Smooth muscle cell of bladder (primary cell): ENCODE data around the gene THAP11. TPM values are rescaled to one million over a fixed set of nuclear protein-coding genes. Genes with fewer than 3 reads are reported as not detected.

ENCODE experiments used
- total RNA-seq: library from RNA; depleted of rRNA; stranded (reverse); fragments of >200 nt; gene quantifications from 2 replicates; pipeline ENCODE4 v1.2.3, GENCODE V29; 2014

Gene THAP11
- 22.3 and 31.9 TPM in 2 replicates for total RNA-seq

GRCh38 chr16:67841816-67842508, at the start of gene THAP11:
Gene THAP11 (plus strand): TSS chr16:67842320. CDS start chr16:67842555, 235 bp downstream.

GRCh38 chr16:67806428-67807147, 35.5 kb upstream of the THAP11 start, which contains the start of the genes RANBP10 and TSNAXIP1:
Gene RANBP10 (minus strand): TSS chr16:67806560. CDS start chr16:67806536, 24 bp downstream.
Gene TSNAXIP1 (plus strand): TSS chr16:67806889. CDS start chr16:67807150, 261 bp downstream.

GRCh38 chr16:67846320-67847063, 4.4 kb downstream of the THAP11 start, which contains the start of gene NUTF2:
Gene NUTF2 (plus strand): TSS chr16:67846933. CDS start chr16:67865131, 18,198 bp downstream.

GRCh38 chr16:67847064-67847861, 5.1 kb downstream of the THAP11 start, which contains the start of gene CENPT:
Gene CENPT (minus strand): TSS chr16:67847693. CDS start chr16:67833859, 13,834 bp downstream.

GRCh38 chr16:67872631-67873434, 30.7 kb downstream of the THAP11 start, which contains the start of gene EDC4:
Gene EDC4 (plus strand): TSS chr16:67873052. CDS start chr16:67873262, 210 bp downstream.

GRCh38 chr16:67884684-67885083, 42.6 kb downstream of the THAP11 start, which contains the start of gene NRN1L:
Gene NRN1L (plus strand): TSS chr16:67884885. CDS start chr16:67884904, 19 bp downstream.

GRCh38 chr16:67892899-67893742, 51.0 kb downstream of the THAP11 start, which contains the start of gene PSKH1:
Gene PSKH1 (plus strand): TSS chr16:67893254. CDS start chr16:67908750, 15,496 bp downstream.

Other genes with a start within 250 kb of the THAP11 start
- 0.14 and 0.28 TPM in 2 replicates for gene CARMIL2, start 197.2 kb upstream of the THAP11 start, total RNA-seq
- 8.2 and 9.5 TPM in 2 replicates for gene ACD, start 182.1 kb upstream of the THAP11 start, total RNA-seq
- 0.43 and 0.65 TPM in 2 replicates for gene PARD6A, start 181.4 kb upstream of the THAP11 start, total RNA-seq
- 15.5 and 16.6 TPM in 2 replicates for gene ENKD1, start 175.6 kb upstream of the THAP11 start, total RNA-seq
- 5.7 and 6.0 TPM in 2 replicates for gene C16orf86, start 175.5 kb upstream of the THAP11 start, total RNA-seq
- 9.1 and 13.9 TPM in 2 replicates for gene GFOD2, start 123.0 kb upstream of the THAP11 start, total RNA-seq
- gene RANBP10, start 35.8 kb upstream of the THAP11 start, total RNA-seq: 3.1 and 4.3 TPM in 2 replicates
- gene TSNAXIP1, start 35.4 kb upstream of the THAP11 start, total RNA-seq: 0.57 and 1.2 TPM in 2 replicates
- gene NUTF2, start 4.6 kb downstream of the THAP11 start, total RNA-seq: 94.4 and 101 TPM in 2 replicates
- 13.5 and 15.4 TPM in 2 replicates for gene CENPT, start 5.4 kb downstream of the THAP11 start, total RNA-seq
- gene EDC4, start 30.7 kb downstream of the THAP11 start, total RNA-seq: 39.3 and 43.6 TPM in 2 replicates
- gene NRN1L, start 42.6 kb downstream of the THAP11 start, total RNA-seq: 0.14 TPM in 1 of 2 replicates, not detected in the other
- 8.7 and 14.7 TPM in 2 replicates for gene PSKH1, start 50.9 kb downstream of the THAP11 start, total RNA-seq
- gene CTRL, start 89.5 kb downstream of the THAP11 start, total RNA-seq: 0.74 and 0.85 TPM in 2 replicates
- gene PSMB10, start 94.5 kb downstream of the THAP11 start, total RNA-seq: 61.4 and 82.1 TPM in 2 replicates
- gene LCAT, start 101.8 kb downstream of the THAP11 start, total RNA-seq: 3.6 and 6.1 TPM in 2 replicates
- gene SLC12A4, start 126.3 kb downstream of the THAP11 start, total RNA-seq: 105 and 150 TPM in 2 replicates
- gene DPEP3, start 138.2 kb downstream of the THAP11 start, total RNA-seq: not detected in 2 replicates
- not detected in 2 replicates for gene DPEP2, start 157.2 kb downstream of the THAP11 start, total RNA-seq
- gene DPEP2NB, start 173.6 kb downstream of the THAP11 start, total RNA-seq: not detected in 2 replicates
- 7.8 and 10.3 TPM in 2 replicates for gene DDX28, start 180.9 kb downstream of the THAP11 start, total RNA-seq
- gene DUS2, start 181.0 kb downstream of the THAP11 start, total RNA-seq: 10.8 and 12.5 TPM in 2 replicates
- 6.7 and 8.3 TPM in 2 replicates for gene NFATC3, start 243.1 kb downstream of the THAP11 start, total RNA-seq